ENCODE measurements around the gene SFXN5.

DNA sequence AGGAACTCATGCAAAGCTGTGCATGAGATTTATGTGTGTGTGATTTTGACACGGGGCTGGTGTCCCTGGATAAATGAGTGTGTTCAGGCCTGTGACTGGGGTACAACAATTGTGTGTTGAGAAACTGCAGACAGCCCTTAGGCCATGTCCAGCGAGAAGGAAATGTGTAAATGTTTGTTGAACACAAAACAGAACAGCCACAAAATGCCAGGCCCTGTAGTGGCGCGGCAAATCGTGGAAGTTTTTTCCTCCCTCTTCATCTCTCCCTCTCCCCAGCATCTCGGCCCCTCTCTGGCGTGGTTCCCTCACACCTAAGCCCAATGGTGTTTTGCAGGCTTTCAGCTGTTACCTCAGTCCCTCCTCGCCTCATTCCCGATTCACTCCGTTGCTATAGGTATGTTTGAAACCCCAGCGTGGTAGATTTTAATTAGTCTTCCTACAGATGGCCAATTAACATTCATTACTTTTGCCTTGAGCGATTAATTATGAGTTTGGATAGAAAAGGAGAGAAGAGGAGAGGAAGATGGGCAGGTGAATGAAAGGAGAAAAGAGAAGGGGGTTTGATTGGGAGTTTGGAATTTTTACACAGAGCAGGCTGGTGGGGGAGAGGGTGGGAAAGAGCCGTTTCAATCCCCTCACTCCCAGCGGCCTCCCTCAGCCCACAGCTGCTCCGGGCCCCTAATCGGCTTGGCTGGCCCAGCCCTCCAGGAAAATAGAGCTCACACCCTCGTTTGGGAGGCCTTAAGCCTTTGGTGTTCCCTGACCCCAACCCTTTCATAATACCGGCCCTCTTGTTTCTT is 173.5 kb downstream of the SFXN5 start:
- no peak for TF ChIP-seq POLR2A (IDR thresholded peaks at IDR 0.05)
- TF ChIP-seq, protein P1, sequence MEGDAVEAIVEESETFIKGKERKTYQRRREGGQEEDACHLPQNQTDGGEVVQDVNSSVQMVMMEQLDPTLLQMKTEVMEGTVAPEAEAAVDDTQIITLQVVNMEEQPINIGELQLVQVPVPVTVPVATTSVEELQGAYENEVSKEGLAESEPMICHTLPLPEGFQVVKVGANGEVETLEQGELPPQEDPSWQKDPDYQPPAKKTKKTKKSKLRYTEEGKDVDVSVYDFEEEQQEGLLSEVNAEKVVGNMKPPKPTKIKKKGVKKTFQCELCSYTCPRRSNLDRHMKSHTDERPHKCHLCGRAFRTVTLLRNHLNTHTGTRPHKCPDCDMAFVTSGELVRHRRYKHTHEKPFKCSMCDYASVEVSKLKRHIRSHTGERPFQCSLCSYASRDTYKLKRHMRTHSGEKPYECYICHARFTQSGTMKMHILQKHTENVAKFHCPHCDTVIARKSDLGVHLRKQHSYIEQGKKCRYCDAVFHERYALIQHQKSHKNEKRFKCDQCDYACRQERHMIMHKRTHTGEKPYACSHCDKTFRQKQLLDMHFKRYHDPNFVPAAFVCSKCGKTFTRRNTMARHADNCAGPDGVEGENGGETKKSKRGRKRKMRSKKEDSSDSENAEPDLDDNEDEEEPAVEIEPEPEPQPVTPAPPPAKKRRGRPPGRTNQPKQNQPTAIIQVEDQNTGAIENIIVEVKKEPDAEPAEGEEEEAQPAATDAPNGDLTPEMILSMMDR (IDR thresholded peaks at IDR 0.05): no peak
- no peak for TF ChIP-seq EP300 (IDR thresholded peaks at IDR 0.05)
